K562 treated with DMSO at 1 percent for 12 hours (cell line): ENCODE measurements around the gene IFNAR2. TPM values are rescaled to one million over a fixed set of nuclear protein-coding genes. Genes with fewer than 3 reads are reported as not detected.

Source experiments
- total RNA-seq: library from RNA; unstranded; fragments of 300-600 nt; gene quantifications from 2 replicates; pipeline ENCODE4 v1.2.3, GENCODE V29; 2022; ENCODE audit not compliant: insufficient read depth

IFNAR2 gene
- 20.5 and 40.5 TPM in 2 replicates for total RNA-seq

DNA sequence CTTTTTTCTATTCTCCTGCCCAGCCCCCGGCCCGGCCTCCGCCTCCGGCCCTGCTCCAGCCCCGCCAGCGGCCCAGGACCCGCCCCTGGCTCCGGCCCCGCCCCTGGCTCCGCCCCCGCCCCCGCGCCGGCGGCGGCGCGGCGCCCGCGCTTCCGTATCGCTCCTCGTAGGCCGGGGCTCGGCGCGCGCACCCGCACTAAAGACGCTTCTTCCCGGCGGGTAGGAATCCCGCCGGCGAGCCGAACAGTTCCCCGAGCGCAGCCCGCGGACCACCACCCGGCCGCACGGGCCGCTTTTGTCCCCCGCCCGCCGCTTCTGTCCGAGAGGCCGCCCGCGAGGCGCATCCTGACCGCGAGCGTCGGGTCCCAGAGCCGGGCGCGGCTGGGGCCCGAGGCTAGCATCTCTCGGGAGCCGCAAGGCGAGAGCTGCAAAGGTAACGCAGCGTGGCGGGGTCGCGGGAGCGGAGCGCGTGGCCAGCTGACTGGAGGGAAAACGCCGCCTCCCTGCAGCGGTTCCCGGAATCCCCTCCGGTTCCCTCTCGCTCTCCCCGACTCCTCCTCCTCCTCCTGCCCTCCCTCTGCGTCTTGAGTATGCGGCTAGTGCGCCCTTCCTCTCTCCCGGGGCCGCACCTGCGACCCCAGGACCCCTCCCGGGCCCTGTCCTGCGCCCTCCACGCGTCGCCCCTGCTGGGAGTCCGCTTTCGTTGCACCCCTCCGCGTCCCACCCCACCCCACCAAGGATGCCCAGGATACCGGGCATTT is at the start of gene IFNAR2:
Gene IFNAR2 (plus strand): TSS at position 155 of the 761 bp plus-strand sequence. CDS start 11,985 bp downstream, outside the sequence.

GRCh38 chr21:33266050-33266788 is 36.5 kb downstream of the IFNAR2 start, which contains the start of gene IL10RB:
TSS of gene IL10RB (plus strand) at chr21:33266367. CDS start at chr21:33266466, 99 bp downstream.

Other genes starting within 250 kb of the IFNAR2 start
- not detected in 2 replicates for gene OLIG2, start 204.0 kb upstream of the IFNAR2 start, total RNA-seq
- not detected in 2 replicates for gene OLIG1, start 159.8 kb upstream of the IFNAR2 start, total RNA-seq
- 32.4 and 41.1 TPM in 2 replicates for gene IL10RB, start 36.4 kb downstream of the IFNAR2 start, total RNA-seq
- gene IFNAR1, start 95.0 kb downstream of the IFNAR2 start, total RNA-seq, result 17.4 and 36.9 TPM in 2 replicates
- 24.0 and 41.3 TPM in 2 replicates for gene IFNGR2, start 173.5 kb downstream of the IFNAR2 start, total RNA-seq